Upper lobe of left lung (tissue), 6 donors: Measurements from ENCODE around the gene MAN2A2. TPM values are rescaled to one million over a fixed set of nuclear protein-coding genes. Genes with fewer than 3 reads are reported as not detected.

ENCODE experiments used
- ATAC-seq, 2 donors: fragments of 200-7000 bp; cut with Tn5 transposase; one replicate each; pipeline ENCODE4 v1.9.1; 2022; ENCODE audit warnings: mild to moderate bottlenecking in 2 of 2, moderate library complexity in 2 of 2; ENCODE audit not compliant: low FRiP score in 2 of 2
- DNase-seq, 2 donors: peaks; one replicate each; pipeline ENCODE4 v3.0.0-alpha.2; 2019 to 2020
- H3K27ac ChIP-seq, 4 donors: fragments of 200-600 bp; sonication (generic); one replicate each; pipeline ENCODE4 v1.5.1; 2016 to 2019
- H3K27me3 ChIP-seq, 4 donors: fragments of 200-600 bp; sonication (generic); one replicate each; pipeline ENCODE4 v1.5.1; 2017 to 2019
- H3K36me3 ChIP-seq, 4 donors: fragments of 200-600 bp; sonication (generic); one replicate each; pipeline ENCODE4 v1.5.1; 2016 to 2019
- H3K4me1 ChIP-seq, 4 donors: fragments of 200-600 bp; sonication (generic); one replicate each; pipeline ENCODE4 v1.5.1; 2018 to 2019
- H3K4me3 ChIP-seq, 4 donors: fragments of 200-600 bp; sonication (generic); one replicate each; pipeline ENCODE4 v1.5.1; 2017 to 2019; ENCODE audit warnings: mild to moderate bottlenecking in 2 of 4, moderate library complexity in 1 of 4
- H3K9me3 ChIP-seq, 4 donors: fragments of 200-600 bp; sonication (generic); one replicate each; pipeline ENCODE4 v1.5.1; 2018 to 2019
- EP300 ChIP-seq, 4 donors: sonication (generic); formaldehyde crosslinking; IDR thresholded peaks; one replicate each; pipeline ENCODE4 v1.5.1; 2017; ENCODE audit warnings: antibody characterized with exemption in 4 of 4, control low read depth in 2 of 4
- POLR2A ChIP-seq, 4 donors: fragments of 450-650 bp; IDR thresholded peaks; one replicate each; pipeline ENCODE4 v1.5.1; 2016 to 2017; ENCODE audit warnings: antibody characterized with exemption in 4 of 4, mild to moderate bottlenecking in 2 of 4
- POLR2AphosphoS5 ChIP-seq, 2 donors: sonication (generic); formaldehyde crosslinking; IDR thresholded peaks; one replicate each; pipeline ENCODE4 v1.5.1; 2017; ENCODE audit warnings: antibody characterized with exemption in 2 of 2
- WGBS, 2 donors: methylation state at CpG; one replicate each; pipeline ENCODE4 v1.1.5; 2017 to 2018; 5-methylcytosine and 5-hydroxymethylcytosine counted together
- total RNA-seq, 6 donors: library from RNA; depleted of rRNA in 4 of 6; stranded (reverse); fragments of >200 nt in 4 of 6; gene quantifications; one replicate each; pipeline versions ENCODE4 v1.1.0 to v1.2.1, GENCODE V29; 2016 to 2021
- TF ChIP-seq, protein P1 (sequence below), 6 experiments: fragments of 450-650 bp in 4 of 6; fragments of 200-600 bp in 2 of 6; sonication (generic) in 2 of 6; IDR thresholded peaks; one replicate each; pipeline ENCODE4 v1.5.1; 2016 to 2019; ENCODE audit warnings: antibody characterized with exemption in 6 of 6
- donor health status: DM: no; HTN: no; CAD: no; lungs with moderate emphysema.
- donor health status: DM: no; HTN: yes; CAD: no; lungs with severe emphysema.

Gene MAN2A2
- total RNA-seq, 6 donors from 2014 or later, result 36.8 to 219 (median 90.1) TPM

GRCh38 chr15:90866800-90867199 is 36.3 kb upstream of the MAN2A2 start:
- no peaks in the 10 kb centered on the region for H3K9me3 ChIP-seq
- H3K4me3 ChIP-seq, result no peak overlapping the region
- no peaks in the 10 kb centered on the region for H3K27me3 ChIP-seq
- peaks cover 28 to 67% (median 53%) of the 10 kb centered on the region in 4 donors for H3K4me1 ChIP-seq
- ATAC-seq (no peak), DNase-seq (no peak)
- TF ChIP-seq, protein P1, sequence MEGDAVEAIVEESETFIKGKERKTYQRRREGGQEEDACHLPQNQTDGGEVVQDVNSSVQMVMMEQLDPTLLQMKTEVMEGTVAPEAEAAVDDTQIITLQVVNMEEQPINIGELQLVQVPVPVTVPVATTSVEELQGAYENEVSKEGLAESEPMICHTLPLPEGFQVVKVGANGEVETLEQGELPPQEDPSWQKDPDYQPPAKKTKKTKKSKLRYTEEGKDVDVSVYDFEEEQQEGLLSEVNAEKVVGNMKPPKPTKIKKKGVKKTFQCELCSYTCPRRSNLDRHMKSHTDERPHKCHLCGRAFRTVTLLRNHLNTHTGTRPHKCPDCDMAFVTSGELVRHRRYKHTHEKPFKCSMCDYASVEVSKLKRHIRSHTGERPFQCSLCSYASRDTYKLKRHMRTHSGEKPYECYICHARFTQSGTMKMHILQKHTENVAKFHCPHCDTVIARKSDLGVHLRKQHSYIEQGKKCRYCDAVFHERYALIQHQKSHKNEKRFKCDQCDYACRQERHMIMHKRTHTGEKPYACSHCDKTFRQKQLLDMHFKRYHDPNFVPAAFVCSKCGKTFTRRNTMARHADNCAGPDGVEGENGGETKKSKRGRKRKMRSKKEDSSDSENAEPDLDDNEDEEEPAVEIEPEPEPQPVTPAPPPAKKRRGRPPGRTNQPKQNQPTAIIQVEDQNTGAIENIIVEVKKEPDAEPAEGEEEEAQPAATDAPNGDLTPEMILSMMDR (IDR thresholded peaks at IDR 0.05), result no peak
- TF ChIP-seq EP300 (IDR thresholded peaks at IDR 0.05) (no peak), POLR2AphosphoS5 (IDR thresholded peaks at IDR 0.05) (no peak), POLR2A (IDR thresholded peaks at IDR 0.05) (no peak)
- peak overlapping the region in 2 of 4 donors; percentile 13 for H3K27ac ChIP-seq
- no peaks in the 10 kb centered on the region for H3K36me3 ChIP-seq
- 72 to 82% methylated on average over 3 of the region's 3 CpGs for whole genome bisulfite sequencing, 2 donors

- H3K9me3 ChIP-seq, result no peaks in the 10 kb centered on the region
- ATAC-seq, result no peak
- H3K27ac ChIP-seq, result peak within 1 kb of the TSS; percentile 97 to 99 (median 98)
- no peak for DNase-seq
- no peaks in the 10 kb centered on the region for H3K27me3 ChIP-seq
- no peak within 1 kb of the TSS for H3K4me3 ChIP-seq
- peaks cover 34 to 69% (median 59%) of the 10 kb centered on the region in 4 donors for H3K4me1 ChIP-seq
- TF ChIP-seq POLR2AphosphoS5 (IDR thresholded peaks at IDR 0.05) (no peak), POLR2A (IDR thresholded peaks at IDR 0.05) (peak in 1 of 4 donors; percentile 14)
- no peaks in the 10 kb centered on the region for H3K36me3 ChIP-seq
- 88 to 93% methylated on average over 6 of the region's 6 CpGs for whole genome bisulfite sequencing, 2 donors
Measured at GRCh38 chr15:90868261-90868689, 34.8 kb upstream of the MAN2A2 start, which contains the start of gene FURIN. Gene FURIN, plus strand, starts transcription at chr15:90868588. Its CDS starts 7,153 bp downstream, at chr15:90875741.

DNA sequence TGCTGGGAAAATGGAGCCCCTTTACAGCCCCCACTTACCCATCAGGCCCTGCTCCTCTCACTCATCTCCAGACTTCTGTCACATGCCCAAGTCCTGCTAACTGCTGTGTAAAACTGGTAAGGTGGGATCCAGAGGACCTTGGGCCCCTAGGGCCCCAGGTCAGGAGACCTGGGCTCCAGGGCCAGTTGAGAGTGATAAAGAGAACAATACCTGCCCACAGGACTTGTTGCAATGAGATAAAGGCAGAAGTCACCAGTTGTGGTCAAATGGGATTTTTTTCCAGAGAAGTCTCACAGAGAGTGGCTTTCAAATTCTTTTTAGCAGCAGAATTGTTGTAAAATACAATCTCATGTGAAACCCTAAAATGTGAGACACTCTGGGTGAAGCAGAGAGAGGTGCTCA is 34.0 kb upstream of the MAN2A2 start:
- Histone ChIP-seq H3K4me3 (no peak overlapping the region), H3K27ac (peak overlapping the region; percentile 97 to 99 (median 98)), H3K36me3 (no peaks in the 10 kb centered on the region), H3K27me3 (no peaks in the 10 kb centered on the region), H3K9me3 (no peaks in the 10 kb centered on the region), H3K4me1 (peaks cover 43 to 70% (median 59%) of the 10 kb centered on the region in 4 donors)
- DNase-seq (no peak), ATAC-seq (no peak)
- TF ChIP-seq POLR2AphosphoS5 (IDR thresholded peaks at IDR 0.05) (no peak), EP300 (IDR thresholded peaks at IDR 0.05) (no peak), POLR2A (IDR thresholded peaks at IDR 0.05) (no peak)
- TF ChIP-seq, protein P1 (IDR thresholded peaks at IDR 0.05), result no peak

DNA sequence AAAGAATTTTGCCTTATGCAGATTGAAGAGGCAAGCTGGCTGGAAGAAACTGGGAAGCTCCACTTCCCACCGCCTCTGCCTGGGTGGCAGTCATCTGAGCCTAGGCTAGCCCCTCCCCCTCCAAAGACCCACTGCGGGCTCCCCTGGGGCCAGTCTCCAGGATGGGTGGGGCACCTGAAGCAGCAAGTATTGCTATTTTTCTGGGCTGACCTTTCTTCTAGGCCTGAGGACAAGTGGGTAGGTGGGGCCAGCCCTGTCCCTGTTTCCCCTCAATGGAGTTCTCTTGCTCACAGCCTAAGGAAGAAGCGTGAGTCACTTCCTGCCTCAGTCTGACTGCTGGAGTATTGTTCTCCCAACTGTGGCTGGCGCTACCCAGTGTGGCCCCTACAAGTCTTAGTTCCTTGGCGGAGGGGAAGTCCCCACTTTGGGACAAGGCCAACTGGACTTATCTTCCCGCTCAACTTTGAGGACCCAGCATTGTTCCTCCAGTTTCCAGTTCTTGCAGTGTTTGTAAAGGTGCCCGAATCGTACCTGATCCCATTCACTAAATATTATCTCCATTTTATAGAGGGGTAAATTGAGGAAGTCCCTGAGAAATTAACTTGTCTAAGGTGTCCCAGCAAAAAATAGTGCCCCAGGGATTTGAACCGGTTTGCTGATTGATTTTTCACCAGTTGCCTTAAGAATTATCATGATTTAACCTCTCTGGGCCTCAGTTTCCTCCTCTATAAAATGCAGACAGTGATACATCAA is 33.3 kb upstream of the MAN2A2 start:
- Histone ChIP-seq H3K27ac (peak overlapping the region; percentile 97 to 99 (median 98)), H3K36me3 (no peaks in the 10 kb centered on the region), H3K27me3 (no peaks in the 10 kb centered on the region), H3K9me3 (no peaks in the 10 kb centered on the region), H3K4me1 (peaks cover 47 to 71% (median 64%) of the 10 kb centered on the region in 4 donors), H3K4me3 (peak overlapping the region in 2 of 4 donors; percentile 93 to 94)
- ATAC-seq (peak; percentile 80 to 83), DNase-seq (peak; percentile 68 to 97)
- peak in 2 of 4 donors; percentile 22 to 78 for TF ChIP-seq POLR2A (IDR thresholded peaks at IDR 0.05)
- TF ChIP-seq EP300 (IDR thresholded peaks at IDR 0.05), result peak in 3 of 4 donors; percentile 44 to 88 (median 78)
- TF ChIP-seq, protein P1 (IDR thresholded peaks at IDR 0.05), result peak in 1 of 6 experiments; percentile 6
- TF ChIP-seq POLR2AphosphoS5 (IDR thresholded peaks at IDR 0.05), result peak; percentile 86 to 89
- 18 to 44% methylated on average over 6 to 9 of the region's 9 CpGs for WGBS, 2 donors

- DNase-seq (no peak), ATAC-seq (peak in 1 of 2 donors; percentile 13)
- H3K4me1 ChIP-seq, result peaks cover 47 to 75% (median 65%) of the 10 kb centered on the region in 4 donors
- peak overlapping the region; percentile 97 to 99 (median 98) for H3K27ac ChIP-seq
- 25 to 26% methylated on average over 18 to 19 of the region's 19 CpGs for WGBS, 2 donors
- peak overlapping the region; percentile 65 to 94 (median 87) for H3K4me3 ChIP-seq
- H3K27me3 ChIP-seq, result no peaks in the 10 kb centered on the region
- H3K9me3 ChIP-seq, result no peaks in the 10 kb centered on the region
- TF ChIP-seq POLR2AphosphoS5 (IDR thresholded peaks at IDR 0.05), result peak in 1 of 2 donors; percentile 11
- TF ChIP-seq, protein P1 (IDR thresholded peaks at IDR 0.05), result no peak
- H3K36me3 ChIP-seq, result peaks cover 0 to 3% (median under 1%) of the 10 kb centered on the region in 4 donors
Measured at GRCh38 chr15:90870354-90871138, 32.6 kb upstream of the MAN2A2 start.
